IMR-90 (cell line): ENCODE results near the gene ADPGK. TPM values are rescaled to one million over a fixed set of nuclear protein-coding genes. Genes with fewer than 3 reads are reported as not detected.
A peak's percentile ranks its signal among the peaks of the same experiment; 100 is the strongest.

Experiments used
- ATAC-seq: fragments of 200-7000 bp; cut with Tn5 transposase; 2 replicates; pipeline ENCODE4 v1.9.1; 2020; ENCODE audit warnings: low read depth, mild to moderate bottlenecking, moderate library complexity
- BruUV-seq: library from RNA; stranded (reverse); fragments of 400-500 nt; replicated peaks from 2 replicates; lab custom pipeline; 2021; lab: Mats Ljungman, UMichigan
- CTCF ChIA-PET: fragments of 300-600 bp; formaldehyde crosslinking; extraction: SDS; loops from one replicate; lab custom pipeline; 2021; ENCODE audit warnings: antibody characterized with exemption; lab: Yijun Ruan, JAX
- POLR2A ChIA-PET: fragments of 300-600 bp; sonication (Branson Sonifier 250); formaldehyde crosslinking; loops from one replicate; lab custom pipeline; 2022; ENCODE audit warnings: antibody characterized with exemption; ENCODE audit not compliant: unreplicated experiment; lab: Charles Lee
- DNase-seq: peaks from one replicate; pipeline ENCODE4 v3.0.0; 2013
- H2AFZ ChIP-seq: replicated peaks from 2 replicates; pipeline ENCODE3; 2013; ENCODE audit warnings: low read length, mild to moderate bottlenecking; ENCODE audit not compliant: poor library complexity
- H2AK5ac ChIP-seq: 2 replicates; pipeline ENCODE4 v1.6.1; 2013; ENCODE audit warnings: low read depth, low read length, inconsistent platforms
- H2AK9ac ChIP-seq: replicated peaks from 2 replicates; pipeline ENCODE3; 2013; ENCODE audit warnings: mild to moderate bottlenecking, low read depth, low read length, moderate library complexity; ENCODE audit not compliant: poor library complexity
- H2BK120ac ChIP-seq: 2 replicates; pipeline ENCODE4 v1.6.1; 2013; ENCODE audit warnings: low read depth, low read length, inconsistent platforms
- H2BK15ac ChIP-seq: 3 replicates; pipeline ENCODE4 v1.6.1; 2013; ENCODE audit warnings: low read depth, low read length, inconsistent platforms
- H2BK20ac ChIP-seq: 2 replicates; pipeline ENCODE4 v1.6.1; 2013; ENCODE audit warnings: low read depth, mild to moderate bottlenecking, inconsistent platforms, low read length, moderate library complexity
- H2BK5ac ChIP-seq: 2 replicates; pipeline ENCODE4 v1.6.1; 2013; ENCODE audit warnings: mild to moderate bottlenecking, low read depth, low read length, inconsistent platforms; ENCODE audit not compliant: poor library complexity, severe bottlenecking
- H3K14ac ChIP-seq: replicated peaks from 2 replicates; pipeline ENCODE4 v1.6.1; 2013; ENCODE audit warnings: low read depth, low read length, inconsistent platforms
- H3K18ac ChIP-seq: 2 replicates; pipeline ENCODE4 v1.6.1; 2013; ENCODE audit warnings: low read depth, low read length, control low read depth
- H3K23ac ChIP-seq: 2 replicates; pipeline ENCODE4 v1.6.1; 2013; ENCODE audit warnings: low read depth, low read length, inconsistent platforms
- H3K27ac ChIP-seq: 2 replicates; pipeline ENCODE4 v1.5.1; 2013; ENCODE audit warnings: mild to moderate bottlenecking, control low read depth, low read length; ENCODE audit not compliant: insufficient read depth
- H3K27me3 ChIP-seq: 2 replicates; pipeline ENCODE4 v1.6.1; 2013; ENCODE audit warnings: low read length; ENCODE audit not compliant: control insufficient read depth, insufficient read depth
- H3K36me3 ChIP-seq: 2 replicates; pipeline ENCODE4 v1.6.1; 2013; ENCODE audit warnings: low read length, mixed read lengths; ENCODE audit not compliant: control insufficient read depth, insufficient read depth
- H3K4ac ChIP-seq: 2 replicates; pipeline ENCODE4 v1.6.1; 2013; ENCODE audit warnings: low read depth, low read length, inconsistent platforms
- H3K4me1 ChIP-seq: 2 replicates; pipeline ENCODE4 v1.6.1; 2013; ENCODE audit warnings: low read length, mixed read lengths; ENCODE audit not compliant: control insufficient read depth, insufficient read depth
- H3K4me2 ChIP-seq: 2 replicates; pipeline ENCODE4 v1.6.1; 2013; ENCODE audit warnings: low read depth, mild to moderate bottlenecking, control low read depth, low read length, moderate library complexity
- H3K4me3 ChIP-seq: 2 replicates; pipeline ENCODE4 v1.5.1; 2013; ENCODE audit warnings: low read depth, mild to moderate bottlenecking, control low read depth, low read length, moderate library complexity; ENCODE audit not compliant: insufficient read depth
- H3K56ac ChIP-seq: 2 replicates; pipeline ENCODE4 v1.6.1; 2013; ENCODE audit warnings: low read length, inconsistent platforms; ENCODE audit not compliant: insufficient read depth; ENCODE audit errors: extremely low read depth
- H3K79me1 ChIP-seq, 2 experiments: 2 replicates each; pipeline ENCODE4 v1.6.1; 2013; ENCODE audit warnings: low read length in 2 of 2, inconsistent platforms in 1 of 2, low read depth in 1 of 2
- H3K9ac ChIP-seq: 2 replicates; pipeline ENCODE4 v1.6.1; 2013; ENCODE audit warnings: low read depth, low read length, control low read depth
- H3K9me1 ChIP-seq: 2 replicates; pipeline ENCODE4 v1.6.1; 2013; ENCODE audit warnings: low read length, inconsistent platforms; ENCODE audit not compliant: insufficient read depth
- H3K9me3 ChIP-seq: 2 replicates; pipeline ENCODE4 v1.6.1; 2013; ENCODE audit warnings: low read length; ENCODE audit not compliant: control insufficient read depth, insufficient read depth
- H4K20me1 ChIP-seq: 2 replicates; pipeline ENCODE4 v1.6.1; 2013; ENCODE audit warnings: low read length, inconsistent platforms; ENCODE audit not compliant: insufficient read depth
- H4K5ac ChIP-seq: 2 replicates; pipeline ENCODE4 v1.6.1; 2013; ENCODE audit warnings: mild to moderate bottlenecking, low read depth, low read length, control low read depth
- H4K8ac ChIP-seq, 2 experiments: 2 replicates each; pipeline ENCODE4 v1.6.1; 2013; ENCODE audit warnings: low read depth in 2 of 2, low read length in 2 of 2, control low read depth in 1 of 2, inconsistent platforms in 1 of 2
- H4K91ac ChIP-seq: 2 replicates; pipeline ENCODE4 v1.6.1; 2013; ENCODE audit warnings: low read depth, low read length, inconsistent platforms; ENCODE audit not compliant: insufficient read depth
- CHD1 ChIP-seq: IDR thresholded peaks from 2 replicates; pipeline ENCODE4 v1.6.1; 2012; ENCODE audit warnings: low read depth, low read length, improper control_type of control experiment
- NFE2L2 ChIP-seq: fragments of 150-350 bp; IDR thresholded peaks from 2 replicates; pipeline ENCODE4 v1.6.1; 2016; ENCODE audit warnings: low read depth, mild to moderate bottlenecking, low read length
- POLR2A ChIP-seq: IDR thresholded peaks from 2 replicates; pipeline ENCODE4 v1.6.1; 2012; ENCODE audit warnings: mild to moderate bottlenecking, low read depth, low read length
- RAD21 ChIP-seq: IDR thresholded peaks from 2 replicates; pipeline ENCODE4 v1.6.1; 2012; ENCODE audit warnings: low read length, improper control_type of control experiment
- RCOR1 ChIP-seq: IDR thresholded peaks from 2 replicates; pipeline ENCODE4 v1.6.1; 2012; ENCODE audit warnings: mild to moderate bottlenecking, low read length, improper control_type of control experiment; ENCODE audit not compliant: insufficient replicate concordance
- USF2 ChIP-seq: fragments of 150-350 bp; IDR thresholded peaks from 2 replicates; pipeline ENCODE4 v1.6.1; 2017; ENCODE audit warnings: mild to moderate bottlenecking, antibody characterized with exemption, low read length, low read depth
- WGBS, 2 experiments: methylation state at CpG; one replicate each; pipeline versions ENCODE4 v1.1.5 to v1.1.7; 2013; ENCODE audit warnings: missing lambda C conversion rate in 2 of 2; ENCODE audit not compliant: insufficient read length in 1 of 2; ENCODE audit errors: extremely low coverage in 2 of 2; 5-methylcytosine and 5-hydroxymethylcytosine counted together
- dilution Hi-C: fragments of 300-500 bp; cut with HindIII; formaldehyde crosslinking; loops from one replicate; pipeline ENCODE4 v1.14.3; 2018; ENCODE audit warnings: low sequenced_read_pairs; ENCODE audit not compliant: unreplicated experiment
- in situ Hi-C: fragments of 300-500 bp; cut with MboI; formaldehyde crosslinking; loops from 3 replicates; pipeline ENCODE4 v1.14.3; 2019; ENCODE audit warnings: low sequenced_read_pairs, inconsistent platforms, mixed read lengths
- intact Hi-C: fragments of 100-400 bp; cut with micrococcal nuclease; formaldehyde crosslinking; loops from 2 replicates; pipeline ENCODE4 v1.10.0; 2022
- polyA plus RNA-seq, 3 experiments: library from polyadenylated mRNA; depleted of rRNA; stranded (reverse); fragments of >200 nt; gene quantifications; 2 replicates each; pipeline ENCODE4 v1.2.3, GENCODE V29; 2012; ENCODE audit warnings: low replicate concordance in 1 of 3
- total RNA-seq: library from RNA; depleted of rRNA; stranded (reverse); fragments of >200 nt; gene quantifications from 2 replicates; pipeline ENCODE4 v1.2.3, GENCODE V29; 2012

The ADPGK gene
- total and polyA plus RNA-seq, 2 of the 4 experiments (the other 2 are of a cell fraction) = 53.2 to 62.8 TPM

- H4K20me1 ChIP-seq = no peaks in the 10 kb centered on the region
- H3K27ac ChIP-seq = no peak overlapping the region
- in situ Hi-C loops = no loop called here
- dilution Hi-C loops = no loop called here
- H2AFZ ChIP-seq = peak overlapping the region; percentile 35
- H3K9me1 ChIP-seq = peaks cover 3% of the 10 kb centered on the region; the same call in 1 of the 2 replicates
- ATAC-seq (no peak), DNase-seq (no peak)
- intact Hi-C loops = no loop called here
- no peak overlapping the region for H3K18ac ChIP-seq
- H2AK5ac ChIP-seq = no peak overlapping the region
- H3K9me3 ChIP-seq = no peaks in the 10 kb centered on the region
- no peaks in the 10 kb centered on the region for H3K36me3 ChIP-seq
- BruUV-seq = no TSS peak
- ChIA-PET CTCF (no interaction called here), POLR2A (no interaction called here)
- H3K4me1 ChIP-seq = peaks cover 13% of the 10 kb centered on the region
- H4K91ac ChIP-seq = no peak overlapping the region
- no peak overlapping the region for H4K8ac ChIP-seq
- H3K79me1 ChIP-seq = no peaks in the 10 kb centered on the region
- WGBS, 2 experiments = 40% methylated on average over 1 of the region's 7 CpGs; no CpG with 5 or more reads in 1 of the 2 experiments
- peak overlapping the region; percentile 46; the same call in 1 of the 2 replicates for H3K4ac ChIP-seq
- H4K5ac ChIP-seq = peak overlapping the region; percentile 29; the same call in 1 of the 2 replicates
- TF ChIP-seq RAD21 (no peak), NFE2L2 (no peak), RCOR1 (no peak), USF2 (no peak), CHD1 (no peak), POLR2A (no peak)
- H2BK120ac ChIP-seq = peak overlapping the region; percentile 66
- H3K4me3 ChIP-seq = no peak overlapping the region
- no peak overlapping the region for H3K9ac ChIP-seq
- H2BK20ac ChIP-seq = peak overlapping the region; percentile 75
- 0 out of 2 replicates have a peak overlapping the region, but pooled peaks have one; percentile 24 for H3K14ac ChIP-seq
- H3K56ac ChIP-seq = no peak overlapping the region
- H2AK9ac ChIP-seq = no peak overlapping the region
- peak overlapping the region; percentile 53; the same call in 1 of the 2 replicates for H3K23ac ChIP-seq
- H3K27me3 ChIP-seq = peaks cover 3% of the 10 kb centered on the region
- H2BK15ac ChIP-seq = no peak overlapping the region
- H2BK5ac ChIP-seq = no peak overlapping the region
- peak overlapping the region; percentile 59; the same call in 1 of the 2 replicates for H3K4me2 ChIP-seq
These were observed 18.2 kb upstream of the ADPGK start for GRCh38 chr15:72801590-72802325.
